GM12873 (cell line): ENCODE results near the gene LDLRAD3.

Experiments used
- TF ChIP-seq, protein P1 (sequence below): IDR thresholded peaks from 2 replicates; pipeline ENCODE4 v1.5.1; 2012; ENCODE audit warnings: low read depth, mild to moderate bottlenecking, moderate library complexity, low read length, control low read depth; ENCODE audit not compliant: insufficient read depth; ENCODE audit errors: missing control alignments

The LDLRAD3 gene

DNA sequence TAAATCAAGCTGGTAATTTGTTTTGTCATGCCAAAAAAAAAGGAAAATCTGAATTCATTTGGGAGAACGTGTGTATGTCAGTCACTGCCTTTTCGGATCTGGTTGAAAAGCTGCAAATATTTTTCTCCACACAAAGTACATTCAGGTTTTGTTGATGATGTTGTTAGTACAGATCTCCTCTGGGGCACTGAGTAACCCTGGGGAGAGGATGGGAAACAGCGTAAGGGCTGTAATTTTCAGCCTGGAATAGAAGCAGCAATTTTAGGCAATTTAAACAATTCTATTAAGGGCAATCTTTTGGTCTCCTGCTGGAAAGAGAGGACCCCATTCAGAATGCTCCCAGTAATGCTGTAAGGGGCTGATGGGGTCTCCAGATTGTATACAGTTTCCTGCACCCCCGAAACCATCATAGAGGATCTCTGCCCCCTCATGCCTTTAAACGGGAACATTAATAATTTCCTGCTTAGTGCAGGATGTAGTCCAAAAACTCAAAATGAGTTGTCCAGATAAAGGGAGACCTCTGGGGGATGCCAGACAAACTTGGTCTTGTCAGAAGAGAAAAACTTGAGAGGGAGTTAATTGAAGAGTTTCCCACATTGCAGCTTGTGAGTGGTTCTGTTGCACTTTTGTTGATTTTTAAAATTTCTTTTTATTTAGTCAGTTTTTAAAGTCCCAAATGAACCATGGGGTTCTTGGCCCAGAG is 213.1 kb downstream of the LDLRAD3 start:
- TF ChIP-seq, protein P1, sequence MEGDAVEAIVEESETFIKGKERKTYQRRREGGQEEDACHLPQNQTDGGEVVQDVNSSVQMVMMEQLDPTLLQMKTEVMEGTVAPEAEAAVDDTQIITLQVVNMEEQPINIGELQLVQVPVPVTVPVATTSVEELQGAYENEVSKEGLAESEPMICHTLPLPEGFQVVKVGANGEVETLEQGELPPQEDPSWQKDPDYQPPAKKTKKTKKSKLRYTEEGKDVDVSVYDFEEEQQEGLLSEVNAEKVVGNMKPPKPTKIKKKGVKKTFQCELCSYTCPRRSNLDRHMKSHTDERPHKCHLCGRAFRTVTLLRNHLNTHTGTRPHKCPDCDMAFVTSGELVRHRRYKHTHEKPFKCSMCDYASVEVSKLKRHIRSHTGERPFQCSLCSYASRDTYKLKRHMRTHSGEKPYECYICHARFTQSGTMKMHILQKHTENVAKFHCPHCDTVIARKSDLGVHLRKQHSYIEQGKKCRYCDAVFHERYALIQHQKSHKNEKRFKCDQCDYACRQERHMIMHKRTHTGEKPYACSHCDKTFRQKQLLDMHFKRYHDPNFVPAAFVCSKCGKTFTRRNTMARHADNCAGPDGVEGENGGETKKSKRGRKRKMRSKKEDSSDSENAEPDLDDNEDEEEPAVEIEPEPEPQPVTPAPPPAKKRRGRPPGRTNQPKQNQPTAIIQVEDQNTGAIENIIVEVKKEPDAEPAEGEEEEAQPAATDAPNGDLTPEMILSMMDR, result no peak

DNA sequence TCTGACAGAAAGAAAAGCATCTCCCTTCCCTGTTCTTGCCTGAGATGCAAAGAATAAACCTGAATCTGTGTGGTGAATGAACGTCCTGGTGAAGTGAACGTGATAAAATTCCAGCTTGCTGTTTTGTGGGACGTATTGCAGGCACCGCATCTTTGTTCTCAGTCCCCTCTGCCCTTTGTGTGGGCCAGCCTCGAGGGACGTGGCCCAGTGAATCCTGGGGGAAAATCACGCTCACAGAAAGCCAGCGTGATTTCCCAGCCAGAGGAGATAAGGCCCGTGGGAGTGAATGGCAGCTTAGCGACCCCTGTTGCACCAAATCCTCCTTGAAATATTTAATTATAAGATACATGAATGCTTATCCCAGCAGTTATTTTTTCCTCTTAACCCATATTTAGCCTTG is 216.2 kb downstream of the LDLRAD3 start:
- TF ChIP-seq, protein P1, result no peak

DNA sequence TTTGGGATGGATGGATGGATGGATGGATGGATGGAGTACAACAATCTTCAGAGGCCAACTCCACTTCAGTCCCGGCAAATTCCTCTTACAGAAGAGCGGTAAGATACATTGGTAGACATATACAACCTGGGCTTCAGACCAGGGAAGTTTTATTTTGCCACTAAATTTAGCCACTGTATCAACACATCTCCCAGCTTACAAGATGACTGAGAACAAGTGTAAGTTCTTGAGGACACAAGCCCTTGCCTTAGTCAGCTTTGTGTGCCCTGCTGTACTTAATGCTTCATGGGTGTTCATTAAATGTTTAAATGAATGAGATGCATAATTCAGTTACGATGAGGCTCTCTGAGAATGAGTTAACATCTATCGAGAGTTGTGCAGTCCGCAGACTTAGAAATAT is 217.7 kb downstream of the LDLRAD3 start:
- TF ChIP-seq, protein P1, result no peak

DNA sequence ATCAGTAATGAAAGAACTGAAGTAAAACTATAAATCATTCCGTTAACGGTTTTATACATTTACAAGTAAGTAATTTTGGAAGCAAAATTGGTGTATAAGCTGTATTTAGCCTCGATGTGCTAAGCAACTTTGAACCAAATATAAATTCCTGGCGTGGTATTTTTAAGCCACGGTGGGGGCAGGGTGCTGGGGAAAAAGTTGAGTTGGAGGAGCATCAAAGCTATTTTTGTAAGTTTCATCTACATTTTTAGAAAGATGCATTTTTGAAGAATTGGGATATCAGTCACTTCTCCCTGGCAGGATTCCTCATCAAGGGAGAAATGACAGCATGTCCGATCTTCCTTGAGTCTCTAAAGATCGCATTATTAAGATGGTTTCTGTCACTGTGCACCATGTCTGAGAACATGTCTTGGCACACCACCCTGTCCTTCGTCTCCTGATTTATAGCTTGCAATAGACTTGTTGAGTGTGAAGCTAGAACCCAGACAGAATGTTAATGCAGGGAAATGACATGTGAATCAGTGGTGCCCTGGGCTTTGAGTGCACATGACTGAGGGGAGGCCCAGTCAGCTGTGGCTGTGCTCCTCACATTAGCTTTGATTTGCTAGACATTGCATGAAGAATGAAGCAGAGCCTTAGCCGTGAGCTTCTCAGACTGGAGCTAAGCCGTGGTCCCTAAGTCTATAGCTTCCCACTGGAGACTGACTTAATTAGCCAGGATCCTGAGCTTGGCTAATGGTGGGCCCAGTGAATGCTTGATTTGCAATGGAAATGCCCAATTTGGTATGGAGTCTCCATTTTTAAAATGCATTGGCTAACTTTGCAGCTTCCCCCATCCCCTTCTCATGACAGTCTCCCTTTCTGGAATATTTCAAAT is 218.4 kb downstream of the LDLRAD3 start:
- TF ChIP-seq, protein P1, result no peak

DNA sequence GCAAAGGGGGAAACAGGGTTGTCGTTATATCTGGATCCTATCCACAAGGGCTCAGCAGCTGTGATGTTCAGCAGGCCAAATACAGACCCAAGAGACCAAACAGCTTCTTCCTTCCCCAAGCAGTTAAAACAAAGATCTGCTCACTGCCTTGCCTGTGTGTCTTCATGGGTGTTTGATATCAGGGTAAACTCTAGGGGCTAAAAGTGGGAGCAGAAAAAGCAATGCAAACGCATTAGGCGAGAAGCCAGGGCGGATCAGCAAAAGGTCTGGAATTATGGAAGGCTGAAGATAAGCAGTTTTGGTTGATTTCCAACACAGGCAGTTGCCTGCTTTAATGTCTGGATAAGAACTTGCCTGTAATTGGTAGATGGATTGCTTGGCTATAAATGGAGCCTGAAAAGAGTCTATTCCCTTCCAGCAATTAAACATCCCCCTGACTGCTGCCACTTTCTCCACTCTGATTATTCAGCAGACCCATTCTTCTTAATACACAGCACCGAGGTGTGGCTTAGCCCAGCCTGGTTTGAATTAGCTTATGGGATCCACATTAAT is 219.1 kb downstream of the LDLRAD3 start:
- TF ChIP-seq, protein P1, result no peak

DNA sequence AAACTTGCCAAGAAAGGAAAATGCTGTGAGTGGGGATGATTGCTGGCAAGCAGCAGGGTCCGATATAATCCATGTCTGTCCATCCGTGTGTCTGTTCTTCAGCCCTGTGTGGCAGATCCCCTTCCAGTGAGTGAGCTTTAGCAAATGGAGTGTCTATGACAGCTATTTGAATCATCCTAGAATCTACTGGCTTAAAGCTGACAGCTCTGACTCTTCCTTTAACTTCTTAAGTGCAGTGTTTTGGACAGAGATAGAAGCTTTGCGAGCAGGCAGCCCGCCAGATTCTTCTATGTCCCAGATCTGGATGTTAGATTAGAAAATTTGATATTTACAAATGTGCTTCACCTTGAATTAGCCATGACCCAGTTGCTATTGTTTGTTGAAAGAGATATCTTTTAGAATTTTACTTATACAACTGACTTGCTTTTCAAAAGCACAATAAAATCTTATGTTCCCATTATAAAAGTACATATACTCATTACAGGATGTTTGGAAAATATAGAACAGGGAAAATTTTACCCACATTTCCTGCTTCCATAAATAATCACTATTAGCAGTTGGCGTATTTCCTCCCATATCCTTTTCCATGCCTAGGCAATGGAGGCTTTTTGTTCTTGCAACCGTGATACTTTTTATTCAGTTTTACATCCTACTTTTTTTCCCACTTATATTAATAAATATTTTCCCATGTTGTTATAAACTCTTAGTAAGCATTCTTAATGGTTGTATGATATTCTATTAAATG is 220.8 kb downstream of the LDLRAD3 start:
- TF ChIP-seq, protein P1, result no peak
